ENCODE results near the gene U2AF2. TPM values are rescaled to one million over a fixed set of nuclear protein-coding genes. Genes with fewer than 3 reads are reported as not detected.

Gene U2AF2
- total and polyA plus RNA-seq, 2 of the 8 experiments (the other 6 are each of a cell fraction or from before 2014, with no cell fraction given) = 162 to 252 TPM

DNA sequence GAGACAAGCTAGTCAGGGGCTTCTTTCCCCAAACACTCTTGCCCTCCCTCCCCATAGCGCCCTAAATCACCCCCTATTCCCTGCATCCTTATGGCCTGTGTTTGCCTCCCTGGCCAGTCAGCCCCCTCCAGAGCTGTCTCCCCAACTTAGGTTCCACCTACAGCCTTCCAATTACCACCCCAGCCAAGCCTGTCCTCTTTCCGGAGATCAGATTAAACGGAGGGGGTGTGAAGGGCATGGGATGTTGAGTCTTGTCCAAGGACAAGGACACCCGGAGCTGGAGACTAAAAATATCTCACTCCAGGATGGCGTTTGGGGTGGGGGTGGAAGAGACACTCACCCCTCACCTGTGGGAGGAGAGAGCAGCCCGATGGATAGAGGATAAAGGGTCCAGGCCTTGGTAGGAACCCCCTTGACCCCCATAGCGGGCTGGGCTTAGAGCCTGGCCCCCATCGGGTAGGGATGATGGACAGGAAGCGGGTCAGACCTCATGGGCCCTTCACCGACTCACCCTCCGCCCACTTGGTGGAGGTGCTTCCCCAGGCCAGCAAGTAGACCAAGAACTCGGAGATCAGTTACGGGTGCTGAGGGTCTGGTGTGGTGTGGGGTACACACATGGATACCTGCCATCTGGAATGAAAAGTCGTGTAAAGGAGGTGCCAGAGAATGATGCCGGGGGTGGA is 43.4 kb upstream of the U2AF2 start:
- Histone ChIP-seq H2BK5ac (ENCODE audit: low read depth, low read length) (no peak overlapping the region), H2BK12ac (ENCODE audit: low read depth, low read length) (no peak overlapping the region), H4K5ac (ENCODE audit: insufficient read length, low read depth, low read length) (no peak overlapping the region), H3K9ac (replicated peaks in 1 of 4; ENCODE audit: extremely low read depth in 1 of 4, low read depth in 3 of 4, low read length in 3 of 4) (no peak overlapping the region), H3K79me1 (ENCODE audit: low read depth, low read length) (peaks cover 4% of the 10 kb centered on the region; the same call in 1 of the 2 replicates), H3K4me1 (replicated peaks in 1 of 4; ENCODE audit: control insufficient read depth in 3 of 4, insufficient read depth in 4 of 4, low read length in 3 of 4) (peaks cover 0 to 3% (median 1%) of the 10 kb centered on the region in 4 experiments; a peak in 4 of 7 replicates), H3K27me3 (replicated peaks in 1 of 4; ENCODE audit: control insufficient read depth in 3 of 4, extremely low read depth in 1 of 4, insufficient read depth in 3 of 4, low read length in 3 of 4) (no peaks in the 10 kb centered on the region), H3K23ac (ENCODE audit: insufficient read length) (no peak overlapping the region), H3K18ac (ENCODE audit: extremely low read depth, low read length) (no peak overlapping the region), H3K27ac (ENCODE audit: low read depth, low read length) (no peak overlapping the region), H2AK5ac (ENCODE audit: low read depth, low read length) (no peak overlapping the region), H3K56ac (replicated peaks; ENCODE audit: insufficient read length, low read depth, low read length) (no peak overlapping the region), H3K79me2 (ENCODE audit: control insufficient read depth in 1 of 2, insufficient read depth in 2 of 2, low read length in 2 of 2) (peaks cover 0 to 7% of the 10 kb centered on the region in 2 experiments; a peak in 1 of 4 replicates), H2BK15ac (ENCODE audit: low read length) (no peak overlapping the region), H3K14ac (ENCODE audit: insufficient read length) (no peak overlapping the region), H4K91ac (replicated peaks; ENCODE audit: insufficient read length, low read length) (no peak overlapping the region), H3K4me3 (ENCODE audit: extremely low read depth in 1 of 4, insufficient read depth in 2 of 4, low read depth in 3 of 4, low read length in 4 of 4) (no peak overlapping the region), H2BK120ac (replicated peaks; ENCODE audit: low read depth, low read length) (no peak overlapping the region), H2BK20ac (ENCODE audit: low read length) (no peak overlapping the region), H4K20me1 (replicated peaks in 1 of 2; ENCODE audit: control insufficient read depth in 1 of 2, insufficient read depth in 2 of 2, low read length in 2 of 2) (peaks cover 6 to 31% of the 10 kb centered on the region in 2 experiments), H2AFZ (ENCODE audit: low read length) (no peak overlapping the region), H3K23me2 (ENCODE audit: low read depth, low read length) (peaks cover under 1% of the 10 kb centered on the region; the same call in 1 of the 2 replicates), H4K8ac (ENCODE audit: extremely low read depth, insufficient read depth, low read length) (no peak overlapping the region), H3K36me3 (ENCODE audit: control insufficient read depth in 2 of 4, insufficient read depth in 4 of 4, low read length in 3 of 4) (peaks cover 0 to 28% (median 1%) of the 10 kb centered on the region in 4 experiments; a peak in 4 of 8 replicates), H3K4me2 (ENCODE audit: insufficient read depth in 1 of 2, low read depth in 2 of 2, low read length in 2 of 2) (no peak overlapping the region), H3K4ac (replicated peaks; ENCODE audit: insufficient read length, low read depth, low read length) (no peak overlapping the region), H3K9me3 (ENCODE audit: insufficient read depth in 2 of 2, low read depth in 1 of 2, low read length in 1 of 2) (no peaks in the 10 kb centered on the region; a peak in 1 of 4 replicates)
- no peak for DNase-seq (ENCODE audit: low read depth in 1 of 2, low spot score in 2 of 2)
- ChIA-PET CTCF (ENCODE audit: partially characterized antibody) (interaction anchor here (1.3 to 1.5 kb wide), 2 partner anchors 22 to 92 kb away, joined by 3 read pairs; no protein-coding TSS in a partner anchor), POLR2A (ENCODE audit: partially characterized antibody) (interaction anchor here (1.1 to 4.3 kb wide), 4 partner anchors 9 to 52 kb away, joined by 3 to 32 read pairs (median 3); partner anchors contain the start of genes FIZ1 and ZNF784)
- WGBS, 2 experiments (ENCODE audit: extremely low coverage in 1 of 2, insufficient coverage in 1 of 2, insufficient read length in 1 of 2, insufficient replicate concordance in 2 of 2, low coverage in 1 of 2, low lambda C conversion rate in 2 of 2, missing lambda C conversion rate in 1 of 2) = 86% methylated on average over 15 of the region's 15 CpGs; no CpG with 5 or more reads in 1 of the 2 experiments
- TF ChIP-seq ZNF274 (IDR thresholded peaks at IDR 0.05; ENCODE audit: borderline replicate concordance, extremely low read depth, low read length) = no peak
- TF ChIP-seq SP4 (IDR thresholded peaks at IDR 0.05; ENCODE audit: low read length) = no peak
- TF ChIP-seq ASH2L (IDR thresholded peaks at IDR 0.05; ENCODE audit: low read length) = no peak
- TF ChIP-seq GTF2F1 (IDR thresholded peaks at IDR 0.05; ENCODE audit: borderline replicate concordance, low read depth, low read length) = no peak
- TF ChIP-seq, protein P1, sequence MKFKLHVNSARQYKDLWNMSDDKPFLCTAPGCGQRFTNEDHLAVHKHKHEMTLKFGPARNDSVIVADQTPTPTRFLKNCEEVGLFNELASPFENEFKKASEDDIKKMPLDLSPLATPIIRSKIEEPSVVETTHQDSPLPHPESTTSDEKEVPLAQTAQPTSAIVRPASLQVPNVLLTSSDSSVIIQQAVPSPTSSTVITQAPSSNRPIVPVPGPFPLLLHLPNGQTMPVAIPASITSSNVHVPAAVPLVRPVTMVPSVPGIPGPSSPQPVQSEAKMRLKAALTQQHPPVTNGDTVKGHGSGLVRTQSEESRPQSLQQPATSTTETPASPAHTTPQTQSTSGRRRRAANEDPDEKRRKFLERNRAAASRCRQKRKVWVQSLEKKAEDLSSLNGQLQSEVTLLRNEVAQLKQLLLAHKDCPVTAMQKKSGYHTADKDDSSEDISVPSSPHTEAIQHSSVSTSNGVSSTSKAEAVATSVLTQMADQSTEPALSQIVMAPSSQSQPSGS (IDR thresholded peaks at IDR 0.05; ENCODE audit: low read length) = no peak
- TF ChIP-seq, protein P2, sequence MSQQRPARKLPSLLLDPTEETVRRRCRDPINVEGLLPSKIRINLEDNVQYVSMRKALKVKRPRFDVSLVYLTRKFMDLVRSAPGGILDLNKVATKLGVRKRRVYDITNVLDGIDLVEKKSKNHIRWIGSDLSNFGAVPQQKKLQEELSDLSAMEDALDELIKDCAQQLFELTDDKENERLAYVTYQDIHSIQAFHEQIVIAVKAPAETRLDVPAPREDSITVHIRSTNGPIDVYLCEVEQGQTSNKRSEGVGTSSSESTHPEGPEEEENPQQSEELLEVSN (IDR thresholded peaks at IDR 0.05) = no peak
- TF ChIP-seq KDM5A (IDR thresholded peaks at IDR 0.05; ENCODE audit: low read length) = no peak
- TF ChIP-seq CTBP2 (IDR thresholded peaks at IDR 0.05; ENCODE audit: borderline replicate concordance, insufficient read depth, insufficient read length, low read length) = no peak
- no peak for FAIRE-seq

Measured in H1 (cell line).